ENCODE results near the gene POLG2.
"Not testable (repeated sequence)": the region's sequence is repeated elsewhere in the genome, so short reads cannot be mapped to it uniquely, and the experiment has no call there.

The POLG2 gene

DNA sequence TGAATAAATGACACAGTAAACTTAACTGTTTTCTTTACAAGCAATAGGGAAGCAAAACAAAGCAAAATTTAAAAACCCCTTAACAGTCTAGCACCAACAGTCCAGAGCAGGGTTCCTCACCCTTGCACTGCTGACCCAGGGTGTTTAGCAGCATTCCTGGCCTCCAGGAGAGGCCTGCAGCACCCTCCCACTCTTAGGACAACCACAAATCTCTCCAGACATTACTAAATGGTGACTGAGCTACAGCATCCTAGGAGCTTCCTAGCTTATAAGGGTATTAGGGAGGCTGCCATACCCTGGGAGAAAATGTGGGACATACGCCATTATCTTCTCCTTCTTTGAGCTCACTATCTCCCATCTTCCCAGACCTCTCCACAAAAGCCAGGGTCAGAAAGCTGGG is 15.9 kb downstream of the POLG2 start:
- DNase-seq = no peak

DNA sequence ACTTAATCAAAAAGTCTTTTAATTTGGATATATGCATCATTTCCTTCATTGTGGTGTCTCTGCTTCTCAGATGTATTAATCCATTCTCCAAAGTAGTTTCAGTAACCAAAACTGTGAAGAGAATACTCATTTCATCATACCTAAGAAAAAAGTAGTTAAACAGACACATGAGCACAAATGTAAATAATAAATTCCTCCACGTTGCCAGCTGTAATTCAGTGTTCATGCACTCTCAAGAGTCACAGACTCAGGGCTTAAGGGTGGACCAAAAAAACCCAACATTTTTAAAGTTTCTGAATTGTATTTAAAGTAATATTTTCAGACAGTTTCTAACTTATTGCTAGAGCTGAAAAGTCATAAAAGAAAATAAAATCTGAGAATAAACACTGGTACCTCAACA is 19.0 kb downstream of the POLG2 start:
- DNase-seq = no peak

DNA sequence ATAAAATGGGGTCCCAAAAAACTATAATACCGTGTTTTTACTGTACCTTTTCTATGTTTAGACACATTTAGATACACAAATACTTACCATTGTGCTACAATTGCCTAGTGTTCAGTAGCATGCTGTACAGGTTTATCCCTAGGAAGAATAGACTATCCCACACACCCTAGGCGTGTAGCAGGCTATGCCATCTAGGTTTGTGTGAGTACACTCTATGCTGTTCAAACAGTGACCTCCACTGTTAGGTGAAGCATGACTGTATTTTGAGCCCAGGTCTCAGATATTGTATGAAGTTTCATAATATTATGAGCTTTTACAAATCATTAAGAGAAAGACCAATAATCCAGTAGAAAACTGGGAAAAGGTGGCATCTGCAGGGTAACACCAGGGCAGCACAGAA is 24.3 kb downstream of the POLG2 start:
- no peak for DNase-seq

DNA sequence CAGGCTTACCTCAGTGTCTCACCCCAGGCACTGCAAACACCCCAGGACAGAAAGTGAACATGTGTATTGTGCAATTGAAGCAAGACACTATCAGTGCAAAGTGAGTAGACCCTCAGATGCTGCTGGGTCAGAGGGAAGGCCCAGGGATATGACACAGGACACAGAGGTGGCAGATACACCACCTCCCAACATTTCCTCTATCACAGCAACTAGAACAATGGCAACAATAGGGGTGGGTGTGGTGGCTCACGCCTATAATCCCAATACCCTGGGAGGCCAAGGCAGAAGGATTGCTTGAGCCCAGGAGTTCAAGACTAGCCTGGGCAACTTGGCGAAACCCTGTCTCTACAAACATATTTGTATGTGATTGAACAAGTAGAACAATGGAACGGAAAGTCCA is 25.4 kb downstream of the POLG2 start:
- DNase-seq = no peak

DNA sequence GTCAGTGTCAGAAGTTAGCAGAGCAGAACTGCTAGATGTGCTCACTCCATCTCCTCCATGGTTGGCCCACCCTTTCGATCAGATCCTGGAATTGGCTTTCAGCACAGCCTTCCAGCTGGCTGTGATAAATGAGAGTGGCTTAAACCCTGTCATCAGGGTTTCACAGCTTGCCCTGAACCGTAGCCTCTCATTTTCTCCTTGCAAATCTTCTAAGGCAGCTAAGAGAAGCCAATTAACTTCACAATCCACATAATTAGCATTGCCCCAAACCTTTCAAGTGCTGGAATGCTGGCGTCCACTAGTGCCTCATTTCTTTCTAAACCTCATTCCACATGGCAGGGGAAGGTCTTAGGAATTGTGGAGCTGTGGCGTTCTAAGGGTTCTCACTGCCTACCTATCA is 26.2 kb downstream of the POLG2 start:
- no peak for DNase-seq

DNA sequence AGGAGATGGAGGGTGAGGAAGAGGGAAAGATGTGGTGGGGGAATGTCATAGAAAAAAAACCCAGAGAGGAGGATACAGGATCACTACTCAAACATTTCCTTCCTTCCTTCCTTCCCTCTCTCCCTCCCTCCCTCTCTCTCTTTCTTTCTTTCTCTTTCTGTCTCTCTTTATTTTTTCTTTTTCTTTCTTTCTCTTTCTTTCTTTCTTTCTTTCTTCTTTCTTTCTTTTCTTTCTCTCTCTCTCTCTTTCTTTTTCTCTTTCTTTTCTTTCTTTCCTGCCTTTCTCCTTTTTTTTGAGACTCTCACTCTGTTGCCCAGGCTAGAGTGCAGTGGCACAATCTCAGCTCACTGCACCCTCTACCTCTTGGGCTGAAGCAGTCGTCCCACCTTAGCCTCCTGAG is 30.0 kb downstream of the POLG2 start:
- not testable (repeated sequence) for DNase-seq

DNA sequence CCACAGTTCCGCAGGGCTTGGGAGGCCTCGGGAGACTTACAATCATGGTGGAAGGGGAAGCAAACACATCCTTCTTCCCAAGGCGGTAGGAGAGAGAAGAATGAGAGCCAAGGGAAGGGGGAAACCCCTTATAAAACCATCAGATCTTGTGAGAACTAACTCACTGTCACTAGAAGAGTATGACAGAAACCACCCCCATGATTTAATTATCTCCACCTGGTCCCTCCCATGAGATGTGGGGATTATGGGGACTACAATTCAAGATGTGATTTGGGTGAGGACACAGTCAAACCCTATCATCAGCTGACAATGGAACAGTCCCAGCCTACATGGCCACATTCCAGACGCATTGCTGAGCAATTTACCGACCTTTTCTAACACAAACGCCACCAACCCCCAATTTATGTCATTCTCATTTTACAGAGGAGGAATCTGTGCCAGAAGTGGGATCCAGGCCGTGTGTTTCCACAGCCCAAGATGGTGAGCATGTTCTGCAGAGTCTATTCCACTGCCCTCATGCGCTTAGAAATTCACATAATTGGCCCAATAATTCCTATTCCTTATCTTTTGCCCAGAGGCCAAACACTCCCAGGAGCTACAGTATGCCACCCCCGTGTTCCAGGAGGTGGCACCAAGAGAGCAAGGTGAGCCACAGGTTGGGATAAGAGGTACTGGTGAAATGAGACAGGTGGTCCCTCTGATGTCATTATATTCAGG is 30.7 kb downstream of the POLG2 start:
- DNase-seq = no peak

DNA sequence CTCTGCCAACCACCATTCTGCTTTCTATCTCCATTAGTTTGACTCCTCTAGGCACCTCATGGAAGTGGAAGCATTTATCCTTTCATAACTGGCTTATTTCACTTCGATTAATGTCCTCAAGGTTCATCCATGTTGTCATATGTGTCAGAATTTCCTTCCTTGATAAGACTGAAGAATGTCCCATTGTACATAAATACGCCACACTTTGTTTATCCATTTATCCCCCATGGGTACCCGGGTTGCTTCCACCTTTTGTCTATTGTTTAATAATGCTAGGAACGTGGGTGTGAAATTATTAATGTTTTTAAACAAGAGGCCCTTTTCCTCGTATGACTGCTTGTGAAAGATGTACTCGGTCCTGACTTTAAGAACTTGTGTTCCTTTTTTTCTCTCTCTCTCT is 35.1 kb downstream of the POLG2 start:
- DNase-seq = no peak

DNA sequence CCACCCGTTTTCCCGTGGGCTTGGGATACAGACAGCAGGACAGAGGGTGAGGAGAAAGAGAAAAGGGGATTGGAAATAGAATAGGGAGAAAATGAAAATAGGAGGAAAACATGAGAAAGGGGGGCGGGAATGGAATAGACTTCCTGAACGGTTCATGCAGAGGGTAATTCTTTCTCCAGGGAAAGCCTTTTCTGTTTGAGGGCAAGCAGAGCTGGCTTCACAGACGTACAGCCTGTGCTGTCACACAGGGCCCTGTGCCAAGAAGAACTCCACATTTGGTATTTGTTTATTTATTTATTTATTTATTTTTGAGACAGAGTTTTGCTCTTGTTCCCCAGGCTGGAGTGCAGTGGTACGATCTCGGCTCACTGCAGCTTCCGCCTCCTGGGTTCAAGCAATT is 35.9 kb downstream of the POLG2 start:
- no peak for DNase-seq

DNA sequence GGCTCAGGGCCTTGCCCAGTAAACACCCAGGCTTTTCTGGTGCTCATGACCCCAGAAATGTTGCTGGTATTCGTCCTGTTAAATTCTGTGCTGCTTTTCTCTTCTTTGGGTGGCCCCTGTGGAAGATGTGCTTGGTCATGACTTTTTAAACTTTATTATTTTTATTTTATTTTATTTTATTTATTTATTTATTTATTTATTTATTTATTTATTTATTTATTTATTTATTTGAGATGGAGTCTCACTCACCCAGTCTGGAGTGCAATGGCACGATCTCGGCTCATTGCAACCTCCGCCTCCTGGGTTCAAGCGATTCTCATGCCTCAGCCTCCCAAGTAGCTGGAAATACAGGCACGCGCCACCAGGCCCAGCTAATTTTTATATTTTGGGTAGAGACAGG is 37.0 kb downstream of the POLG2 start:
- DNase-seq = not testable (repeated sequence)

DNA sequence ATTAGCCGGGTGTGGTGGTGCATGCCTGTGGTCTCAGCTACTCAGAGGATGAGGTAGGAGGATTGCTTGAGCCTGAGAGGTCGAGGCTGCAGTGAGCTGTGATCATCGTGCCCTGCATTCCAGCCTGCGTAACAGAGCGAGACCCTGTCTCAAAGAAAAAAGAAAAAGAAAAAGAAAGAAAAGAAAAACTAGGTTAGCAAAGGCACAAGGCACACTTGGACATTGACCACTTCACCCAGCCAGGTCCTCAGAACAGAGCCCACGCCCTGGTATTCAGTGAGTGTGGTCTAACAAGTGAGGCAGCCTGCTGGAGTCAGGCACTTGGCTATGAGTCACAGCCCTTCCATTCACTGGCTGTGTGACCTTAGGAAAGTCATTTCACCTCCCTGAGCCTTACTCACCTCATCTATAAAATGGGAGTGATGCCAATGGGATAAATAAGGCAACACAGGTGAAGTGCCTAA is 37.5 kb downstream of the POLG2 start:
- DNase-seq = no peak

DNA sequence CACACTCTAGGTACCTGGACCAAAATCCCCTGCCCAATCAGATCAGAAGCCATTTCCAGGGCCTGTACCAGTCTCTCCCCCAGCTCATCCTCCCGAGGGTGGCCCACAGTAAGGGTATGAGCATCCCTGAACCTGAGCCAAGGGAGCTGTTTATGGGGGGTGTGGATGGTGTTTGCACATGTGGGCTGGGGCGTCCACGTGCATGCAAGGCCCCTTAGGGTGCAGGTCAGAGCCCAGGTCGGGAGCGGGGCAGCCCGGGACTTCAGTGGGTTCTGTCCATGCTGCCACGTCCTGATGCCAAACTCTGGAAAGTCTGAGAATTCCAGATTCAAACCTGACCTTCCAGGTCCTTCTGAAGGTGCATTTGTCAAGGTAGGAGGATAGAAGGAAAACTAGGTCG is 38.1 kb downstream of the POLG2 start:
- DNase-seq = no peak

DNA sequence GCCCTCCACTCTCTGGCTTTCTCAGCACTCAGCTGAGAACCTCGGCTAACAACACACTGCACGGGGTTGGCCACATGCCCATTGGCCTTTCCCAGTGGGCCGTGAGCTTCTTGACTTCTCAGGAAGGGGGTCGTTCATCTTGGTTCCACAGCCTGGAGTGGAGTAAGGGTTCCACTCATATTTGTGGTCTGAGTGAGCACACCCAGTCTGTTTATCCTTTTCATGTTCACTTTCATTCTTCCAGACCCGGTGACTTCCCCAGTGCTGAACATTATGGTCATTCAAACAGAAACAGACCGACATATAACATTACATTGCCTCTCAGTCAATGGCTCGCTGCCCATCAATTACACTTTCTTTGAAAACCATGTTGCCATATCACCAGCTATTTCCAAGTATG is 39.7 kb downstream of the POLG2 start:
- no peak for DNase-seq

DNA sequence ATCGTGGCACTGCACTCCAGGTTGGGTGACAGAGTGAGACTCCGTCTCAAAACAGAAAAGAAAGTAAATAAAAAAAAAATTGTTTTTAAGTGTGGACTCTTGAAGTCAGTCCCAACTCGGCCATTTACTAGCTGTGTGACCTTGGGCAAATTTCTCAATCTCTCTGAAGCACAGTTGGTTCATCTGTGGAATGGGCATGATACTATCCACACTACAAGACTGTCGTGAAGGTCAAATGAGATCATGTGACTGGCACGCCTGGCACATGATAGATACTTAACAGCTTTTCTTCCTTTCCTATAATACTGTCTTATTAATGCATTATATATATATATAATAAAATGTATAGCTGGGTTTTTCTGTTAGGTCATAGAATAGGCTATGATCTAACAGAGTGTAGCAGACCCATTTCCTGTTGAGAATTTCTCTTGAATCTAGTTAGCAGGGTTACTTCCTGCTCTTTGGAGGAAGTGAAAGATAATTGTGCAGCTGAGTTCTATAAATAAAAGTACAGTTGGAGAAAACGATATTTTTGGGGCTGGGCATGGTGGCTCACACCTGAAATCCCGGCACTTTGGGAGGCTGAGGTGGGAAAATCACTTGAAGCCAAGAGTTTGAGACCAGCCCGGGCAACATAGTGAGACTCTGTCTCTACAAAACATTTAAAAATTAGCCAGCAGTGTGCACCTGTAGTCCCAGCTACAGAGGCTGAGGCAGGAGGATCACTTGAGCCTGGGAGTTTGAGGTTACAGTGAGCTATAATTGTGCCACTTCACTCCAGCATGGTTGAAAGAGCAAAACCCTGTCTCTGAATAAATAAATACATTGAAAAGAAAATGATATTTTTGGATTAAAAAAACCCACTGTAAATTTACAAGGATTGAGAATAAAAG is 40.6 kb downstream of the POLG2 start:
- no peak for DNase-seq

DNA sequence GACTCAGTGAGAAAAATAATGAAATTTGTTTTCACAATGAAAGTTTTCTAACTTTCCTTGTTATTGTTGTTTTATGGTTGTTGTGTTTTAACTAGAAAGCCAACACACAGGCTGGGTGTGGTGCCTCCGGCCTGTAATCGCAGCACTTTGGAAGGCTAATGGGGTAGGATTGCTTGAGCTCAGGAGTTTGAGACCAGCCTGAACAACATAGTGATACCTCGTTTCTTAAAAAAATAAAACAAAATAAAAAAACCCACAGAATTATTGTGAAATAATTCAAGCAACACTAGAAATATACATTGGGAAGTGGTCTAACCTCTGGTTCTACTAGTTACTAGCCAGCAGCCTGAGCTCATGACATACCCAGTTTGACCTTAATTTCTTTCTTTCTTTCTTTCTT is 47.3 kb downstream of the POLG2 start:
- no peak for DNase-seq

DNA sequence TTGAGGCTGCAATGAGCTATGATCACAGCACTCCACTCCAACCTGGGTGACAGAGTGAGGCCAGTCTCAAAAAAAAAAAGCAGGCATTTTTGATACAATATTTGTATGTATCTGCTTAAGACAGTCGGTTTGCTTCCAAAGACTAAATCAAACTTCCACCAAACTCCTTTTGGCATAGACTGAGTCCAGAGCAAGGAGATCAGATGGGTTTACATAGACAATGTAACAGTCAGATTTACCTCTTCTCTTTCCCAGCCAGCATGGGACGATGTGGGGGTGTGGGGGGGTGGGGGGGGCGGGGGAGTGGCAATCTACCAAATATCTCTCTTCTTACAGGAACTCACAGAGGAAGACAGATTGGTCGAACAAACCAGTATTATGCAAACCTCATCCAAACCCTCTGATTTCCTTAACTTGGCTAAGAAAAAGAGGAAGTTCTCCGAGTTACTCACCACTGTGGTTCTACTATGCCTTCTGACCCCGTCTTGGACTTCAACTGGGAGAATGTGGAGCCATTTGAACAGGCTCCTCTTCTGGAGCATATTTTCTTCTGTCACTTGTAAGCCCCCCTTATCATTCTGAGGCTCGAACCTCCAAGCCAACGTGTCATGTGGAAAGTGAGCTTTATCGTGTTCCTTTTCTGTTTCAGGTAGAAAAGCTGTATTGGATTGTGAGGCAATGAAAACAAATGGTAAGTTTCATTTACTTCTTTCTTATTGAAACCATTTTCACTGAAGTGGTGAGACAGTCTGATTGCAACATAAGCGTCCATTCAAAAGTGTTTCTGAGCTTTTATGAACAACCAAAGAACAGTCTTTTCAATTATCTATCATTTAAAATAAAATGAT is 48.0 kb downstream of the POLG2 start, which contains the start of gene MILR1:
MILR1 (plus strand) TSS at position 451 of the 848 bp plus-strand sequence; CDS start at position 505, 54 bp downstream.
- DNase-seq = no peak

DNA sequence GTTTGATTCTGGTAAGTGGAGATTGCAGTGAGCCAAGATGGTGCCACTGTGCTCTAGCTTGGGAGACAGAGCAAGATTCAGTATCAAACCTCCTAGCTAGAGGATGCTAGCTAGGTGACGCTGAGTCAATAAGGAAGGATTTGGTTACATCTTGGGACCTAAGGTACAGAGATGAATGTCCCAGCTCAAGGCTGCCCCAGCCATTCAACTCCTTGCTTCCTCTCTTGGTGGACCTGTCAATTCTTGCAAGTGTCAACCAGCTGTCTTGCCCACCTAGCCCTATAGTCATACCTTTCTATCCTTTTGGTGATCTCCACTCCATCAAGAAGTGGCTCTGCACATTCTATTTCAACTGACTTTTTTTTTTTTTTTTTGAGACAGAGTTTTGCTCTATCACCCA is 49.3 kb downstream of the POLG2 start:
- DNase-seq = no peak

DNA sequence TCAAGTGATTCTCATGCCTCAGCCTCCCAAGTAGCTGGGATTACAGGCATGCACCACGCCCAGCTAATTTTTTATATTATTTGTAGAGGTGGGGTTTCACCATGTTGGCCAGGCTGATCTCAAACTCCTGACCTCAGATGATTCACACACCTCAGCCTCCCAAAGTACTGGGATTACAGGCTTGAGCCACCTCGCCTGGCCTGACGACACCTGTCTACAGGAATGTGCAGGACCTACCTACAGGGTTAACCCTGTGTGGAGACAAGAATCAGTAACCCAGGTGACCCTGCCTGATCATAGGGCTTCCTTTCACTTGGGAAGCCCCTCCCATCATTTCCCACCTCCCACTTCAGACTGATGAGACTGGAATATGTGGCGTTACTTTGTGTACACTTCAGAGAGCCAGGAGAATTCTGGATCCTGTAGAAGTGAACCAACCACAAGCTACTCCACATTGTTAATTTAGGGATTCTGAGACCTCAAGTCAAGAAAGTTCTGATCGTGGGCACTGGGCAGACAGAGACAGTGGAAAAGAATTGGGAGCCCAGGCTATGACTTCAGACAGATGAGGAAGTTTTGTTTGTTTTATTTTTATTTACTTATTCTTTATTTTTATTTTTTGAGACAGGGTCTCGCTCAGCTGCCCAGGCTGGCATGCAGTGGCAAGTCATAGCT is 53.6 kb downstream of the POLG2 start:
- DNase-seq = no peak

DNA sequence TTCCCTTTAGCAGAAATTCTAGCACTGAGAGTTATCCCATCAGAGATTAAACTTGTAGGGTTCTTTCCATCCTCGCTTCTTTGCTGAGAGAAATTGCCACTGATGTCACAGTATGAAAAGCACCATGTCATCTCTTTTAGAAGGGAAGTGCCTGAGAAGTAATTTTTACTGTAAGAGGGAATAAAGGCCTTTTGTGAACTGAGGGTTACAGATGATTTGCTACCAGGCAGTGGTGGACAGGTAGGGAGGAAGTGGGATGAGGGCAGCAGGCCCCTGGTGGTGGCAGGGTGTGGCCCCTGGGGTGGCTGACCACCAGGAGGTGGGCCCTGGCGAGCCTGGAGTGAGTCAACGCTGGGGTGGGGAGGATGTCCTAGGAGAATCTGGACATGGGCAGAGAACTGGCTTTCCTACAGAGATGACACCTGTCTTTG is 54.3 kb downstream of the POLG2 start:
- no peak for DNase-seq

DNA sequence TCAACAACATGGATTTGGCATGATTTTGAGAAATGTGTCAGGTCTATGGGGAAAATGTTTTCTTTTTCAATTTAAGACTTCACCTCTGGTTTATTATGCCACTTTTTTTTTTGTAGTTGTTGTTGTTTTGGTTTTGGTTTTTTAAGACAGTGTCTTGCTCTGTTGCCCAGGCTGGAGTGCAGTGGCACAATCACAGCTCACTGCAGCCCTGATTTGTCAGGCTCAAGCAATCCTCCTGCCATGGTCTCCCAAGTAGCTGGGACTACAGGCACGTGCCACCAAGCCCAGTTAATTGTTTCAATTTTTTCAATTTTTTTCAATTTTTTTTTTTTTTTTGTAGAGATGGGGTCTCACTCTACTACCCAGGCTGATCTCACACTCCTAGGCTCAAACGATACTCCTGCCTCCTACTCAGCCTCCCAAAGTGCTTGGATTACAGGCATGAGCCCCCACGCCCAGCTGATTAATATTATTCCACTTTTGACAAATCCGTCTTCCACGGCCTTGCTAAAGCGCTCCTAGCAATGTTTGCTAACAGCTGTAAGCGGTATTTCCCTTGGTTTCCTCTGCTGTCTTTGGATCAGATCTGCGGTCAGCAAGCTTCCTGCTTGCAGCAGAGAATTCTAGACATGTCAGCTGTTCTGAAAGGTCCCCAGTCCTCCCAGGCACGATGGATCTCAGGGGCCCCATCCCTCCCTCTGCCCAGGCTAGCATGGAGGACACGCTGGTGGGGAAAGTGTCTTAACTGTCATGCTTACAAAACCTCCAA is 54.9 kb downstream of the POLG2 start:
- peak; percentile 8 for DNase-seq

DNA sequence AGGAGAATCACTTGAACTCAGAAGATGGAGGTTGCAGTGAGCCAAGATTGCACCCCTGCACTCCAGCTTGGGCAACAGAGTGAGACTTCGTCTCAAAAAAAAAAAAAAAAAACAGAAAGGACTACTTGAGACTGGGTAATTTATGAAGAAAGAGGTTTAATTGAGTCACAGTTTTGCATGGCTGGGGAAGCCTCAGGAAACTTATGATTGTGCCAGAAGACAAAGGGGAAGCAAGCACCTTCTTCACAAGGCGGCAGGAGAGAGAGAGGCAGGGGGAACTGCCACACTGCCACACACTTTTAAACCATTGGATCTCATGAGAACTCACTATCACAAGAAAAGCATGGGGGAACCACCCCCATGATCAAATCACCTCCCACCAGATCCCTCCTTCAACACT is 56.9 kb downstream of the POLG2 start:
- DNase-seq = no peak

DNA sequence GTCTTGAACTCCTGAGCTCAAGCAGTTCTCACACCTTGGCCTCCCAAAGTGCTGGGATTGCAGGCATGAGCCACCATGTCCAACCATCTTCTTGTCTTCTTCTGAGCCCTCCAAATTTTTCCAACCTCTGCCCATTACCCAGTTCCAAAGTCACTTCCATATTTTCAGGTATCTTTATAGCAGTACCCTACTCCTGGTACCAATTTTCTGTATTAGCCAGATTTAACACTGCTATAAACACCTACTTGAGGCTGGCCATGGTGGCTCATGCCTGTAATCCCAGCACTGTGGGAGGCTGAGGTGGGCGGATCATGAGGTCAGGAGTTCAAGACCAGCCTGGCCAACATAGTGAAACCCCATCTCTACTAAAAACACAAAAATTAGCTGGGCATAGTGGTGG is 57.3 kb downstream of the POLG2 start:
- DNase-seq = not testable (repeated sequence)

Measured in stimulated activated CD4-positive, alpha-beta T cell treated with anti-CD3 and anti-CD28 coated beads, Interleukin-4, amount 100 ng/mL, for 24 hours (primary cell).